Activated CD8-positive, alpha-beta T cell treated with anti-CD3 and anti-CD28 coated beads for 36 hours (primary cell): ENCODE measurements around the gene METTL16. TPM values are rescaled to one million over a fixed set of nuclear protein-coding genes. Genes with fewer than 3 reads are reported as not detected.

Experiments used
- ATAC-seq: fragments of 200-7000 bp; cut with Tn5 transposase; one replicate; pipeline ENCODE4 v1.10.0; 2021; ENCODE audit warnings: mild to moderate bottlenecking, moderate library complexity
- CTCF ChIA-PET: fragments of 350-600 bp; sonication (Branson Sonifier 250); formaldehyde crosslinking; loops from one replicate; lab custom pipeline; 2021; ENCODE audit warnings: antibody characterized with exemption; lab: Charles Lee
- POLR2A ChIA-PET: fragments of 350-600 bp; sonication (Branson Sonifier 250); formaldehyde crosslinking; loops from one replicate; lab custom pipeline; 2021; ENCODE audit warnings: antibody characterized with exemption; lab: Charles Lee
- DNase-seq: peaks from one replicate; pipeline ENCODE4 v3.0.0-alpha.2; 2020
- H3K27ac Mint-ChIP-seq: one replicate; pipeline ENCODE4 v1.8.0; 2021; ENCODE audit warnings: mild to moderate bottlenecking, mixed read lengths
- H3K27me3 Mint-ChIP-seq: one replicate; pipeline ENCODE4 v1.8.0; 2021; ENCODE audit warnings: mixed read lengths
- H3K36me3 Mint-ChIP-seq: one replicate; pipeline ENCODE4 v1.8.0; 2021; ENCODE audit warnings: low read depth, mixed read lengths
- H3K4me1 Mint-ChIP-seq: one replicate; pipeline ENCODE4 v1.8.0; 2021; ENCODE audit warnings: low read depth, mixed read lengths
- H3K4me3 Mint-ChIP-seq: one replicate; pipeline ENCODE4 v1.8.0; 2021; ENCODE audit warnings: mild to moderate bottlenecking, moderate library complexity, mixed read lengths
- H3K9me3 Mint-ChIP-seq: one replicate; pipeline ENCODE4 v1.8.0; 2021; ENCODE audit warnings: mixed read lengths
- CTCF ChIP-seq: fragments of 200-600 bp; IDR thresholded peaks from one replicate; pipeline ENCODE4 v1.8.0; 2022; ENCODE audit warnings: antibody characterized with exemption, mild to moderate bottlenecking
- intact Hi-C: fragments of 100-400 bp; cut with micrococcal nuclease; formaldehyde crosslinking; loops from one replicate; pipeline ENCODE4 v1.10.0; 2022
- total RNA-seq, 2 experiments: library from RNA; stranded (reverse); gene quantifications; one replicate each; pipeline ENCODE4 v1.2.3, GENCODE V29; 2021

The METTL16 gene
- total RNA-seq, 2 experiments from 2014 or later: 47.9 to 50.3 TPM

- ATAC-seq (no peak), DNase-seq (no peak)
- Mint-ChIP-seq H3K4me3 (no peak overlapping the region), H3K4me1 (peaks cover 9% of the 10 kb centered on the region), H3K36me3 (peaks cover 9% of the 10 kb centered on the region), H3K27me3 (no peaks in the 10 kb centered on the region), H3K9me3 (no peaks in the 10 kb centered on the region), H3K27ac (peak overlapping the region; percentile 8)
- no peak for TF ChIP-seq CTCF
- POLR2A ChIA-PET: interaction anchor here (0.6 to 3.9 kb wide), 5 partner anchors 12 to 46 kb away, joined by 3 to 21 read pairs (median 3); no protein-coding TSS in a partner anchor
- CTCF ChIA-PET: interaction anchor here (1.1 to 10.5 kb wide), 2 partner anchors 19 to 29 kb away, joined by 3 to 463 read pairs; no protein-coding TSS in a partner anchor
- intact Hi-C loops: no loop called here
These were observed 100.7 kb downstream of the METTL16 start for GRCh38 chr17:2410951-2411350.

DNA sequence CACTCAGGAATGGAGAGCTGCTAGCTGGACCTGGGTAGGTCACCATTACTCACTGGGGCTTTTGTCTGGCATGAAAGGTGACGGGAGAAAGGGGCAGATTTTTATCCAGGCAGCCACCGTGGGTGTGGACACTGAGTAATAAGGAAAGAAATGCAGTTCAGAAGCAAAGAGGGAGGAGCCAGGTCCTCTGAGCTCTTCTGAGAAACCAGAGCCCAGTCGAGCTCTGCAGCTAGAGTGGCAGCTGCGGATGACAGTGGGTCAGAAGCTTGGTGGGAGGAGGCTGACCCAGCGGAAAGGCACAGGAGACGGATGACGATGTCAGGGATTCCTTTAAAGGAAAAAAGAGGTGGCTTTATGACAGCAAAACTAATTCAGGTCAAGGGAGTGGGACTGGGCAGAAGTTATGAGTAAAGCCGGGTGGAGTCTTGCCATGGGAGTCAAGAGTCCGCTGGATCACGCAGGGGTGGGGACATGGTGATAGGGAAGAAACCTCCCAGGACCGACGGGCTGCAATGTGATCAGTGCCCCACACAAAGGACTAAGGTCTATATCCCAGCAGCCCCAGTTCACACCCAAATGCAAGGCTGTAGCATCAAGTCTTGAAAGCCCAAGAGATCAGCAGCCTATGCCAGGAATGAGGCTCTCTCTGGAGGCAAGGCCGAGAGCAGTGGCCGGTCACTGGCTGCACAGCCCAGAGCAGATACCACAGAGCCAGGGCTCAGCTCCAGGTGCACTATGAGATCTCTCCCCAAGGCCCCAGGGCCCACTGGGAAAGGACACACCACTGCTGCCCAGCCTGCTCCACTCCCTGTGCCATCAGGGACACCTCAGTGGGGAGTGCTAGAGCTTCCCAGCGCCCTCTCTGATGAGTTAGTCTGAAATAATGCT lies 104.5 kb downstream of the METTL16 start:
- DNase-seq (peak; percentile 55), ATAC-seq (peak; percentile 53)
- Mint-ChIP-seq H3K27ac (peak overlapping the region; percentile 68), H3K27me3 (no peaks in the 10 kb centered on the region), H3K9me3 (no peaks in the 10 kb centered on the region), H3K4me1 (peaks cover 23% of the 10 kb centered on the region), H3K4me3 (no peak overlapping the region), H3K36me3 (peaks cover 3% of the 10 kb centered on the region)
- intact Hi-C loops: no loop called here
- POLR2A ChIA-PET: interaction anchor here (1.0 to 1.2 kb wide), 3 partner anchors 14 to 25 kb away, joined by 3 to 6 read pairs (median 5); no protein-coding TSS in a partner anchor
- CTCF ChIA-PET: interaction anchor here (0.9 to 7.8 kb wide), 4 partner anchors 9 to 65 kb away, joined by 3 to 71 read pairs (median 14); no protein-coding TSS in a partner anchor
- no peak for TF ChIP-seq CTCF

- no peak overlapping the region for H3K4me3 Mint-ChIP-seq
- DNase-seq (no peak), ATAC-seq (no peak)
- ChIA-PET POLR2A (interaction anchor here (1.0 to 1.2 kb wide), 2 partner anchors 13 to 24 kb away, joined by 3 to 6 read pairs; no protein-coding TSS in a partner anchor), CTCF (interaction anchor here (1.1 to 7.8 kb wide), 3 partner anchors 10 to 65 kb away, joined by 3 to 71 read pairs (median 26); no protein-coding TSS in a partner anchor)
- H3K9me3 Mint-ChIP-seq: no peaks in the 10 kb centered on the region
- peak overlapping the region; percentile 55 for H3K27ac Mint-ChIP-seq
- intact Hi-C loops: no loop called here
- no peak for TF ChIP-seq CTCF
- H3K4me1 Mint-ChIP-seq: peaks cover 24% of the 10 kb centered on the region
- H3K27me3 Mint-ChIP-seq: no peaks in the 10 kb centered on the region
- H3K36me3 Mint-ChIP-seq: peaks cover 3% of the 10 kb centered on the region
These were observed 105.3 kb downstream of the METTL16 start for GRCh38 chr17:2406271-2406902.

DNA sequence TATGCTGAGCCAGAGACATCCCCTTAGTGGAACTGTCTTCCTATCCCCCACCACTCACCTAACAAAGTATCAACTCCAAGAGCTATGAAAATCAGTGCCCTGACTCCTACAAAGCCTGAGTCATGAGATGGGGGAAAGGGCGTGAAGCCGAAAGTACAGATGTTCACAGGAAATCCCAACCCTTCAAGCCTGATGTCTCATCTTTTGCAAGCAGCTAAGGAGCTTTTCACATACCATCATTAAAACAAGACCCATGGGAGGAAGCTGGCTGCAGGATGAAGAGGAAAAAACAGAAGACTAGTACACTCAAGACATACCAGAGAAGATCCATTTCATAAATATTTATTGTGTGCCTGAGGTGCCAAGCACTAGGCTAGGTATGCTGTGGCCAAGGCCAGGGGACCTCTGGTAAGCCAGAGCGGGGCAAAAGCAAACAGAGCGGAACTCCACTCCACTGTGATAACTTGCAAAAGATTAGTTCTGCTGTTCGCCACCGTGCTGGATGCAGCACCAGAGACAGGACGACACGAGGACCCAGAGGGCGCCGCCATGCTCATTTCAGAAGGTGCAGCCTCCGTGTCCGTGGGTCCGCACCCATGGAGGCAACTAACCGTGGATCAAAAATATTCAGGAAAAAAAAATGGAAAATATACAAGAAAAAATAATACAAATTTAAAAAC lies 106.3 kb downstream of the METTL16 start:
- Mint-ChIP-seq H3K4me3 (no peak overlapping the region), H3K27ac (peak overlapping the region; percentile 30)
- POLR2A ChIA-PET: interaction anchor here (1.0 to 6.8 kb wide), 2 partner anchors 13 to 27 kb away, joined by 3 to 61 read pairs; no protein-coding TSS in a partner anchor

More for the DNA sequence above, 106.3 kb downstream of the METTL16 start:
- peaks cover 24% of the 10 kb centered on the region for H3K4me1 Mint-ChIP-seq
- DNase-seq: no peak
- H3K36me3 Mint-ChIP-seq: no peaks in the 10 kb centered on the region
- intact Hi-C loops: no loop called here
- H3K27me3 Mint-ChIP-seq: no peaks in the 10 kb centered on the region
- TF ChIP-seq CTCF: no peak
- no peaks in the 10 kb centered on the region for H3K9me3 Mint-ChIP-seq
- CTCF ChIA-PET: interaction anchor here (0.6 to 7.8 kb wide), 3 partner anchors 11 to 64 kb away, joined by 3 to 71 read pairs (median 46); no protein-coding TSS in a partner anchor
- ATAC-seq: no peak
